ENCODE results near the gene RIPK1. TPM values are rescaled to one million over a fixed set of nuclear protein-coding genes. Genes with fewer than 3 reads are reported as not detected.

RIPK1 gene
- total RNA-seq, 1 donor from 2014 or later = 26.3 TPM

DNA sequence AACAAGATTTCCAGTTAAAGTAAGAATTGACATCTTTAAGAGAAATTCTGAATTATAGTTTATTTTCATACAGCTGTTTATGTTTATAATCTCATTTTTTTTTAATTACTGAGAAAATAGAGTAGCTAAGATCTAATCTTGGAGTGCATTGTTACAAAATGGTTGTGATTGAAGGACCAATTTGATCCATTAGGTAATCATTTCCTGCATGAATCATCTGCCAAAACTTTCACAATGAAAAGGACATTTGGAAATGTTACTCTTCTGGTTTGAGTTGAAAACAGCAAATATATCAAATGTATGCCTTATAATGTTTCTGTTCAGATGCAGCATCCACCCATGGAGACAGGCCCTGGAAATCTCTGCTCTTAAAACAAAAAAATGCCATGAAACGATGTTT, 70.0 kb downstream of the RIPK1 start:
- DNase-seq (no peak), ATAC-seq (peak in 1 of 2 donors; percentile 9)
- Histone ChIP-seq H3K4me1 (peaks cover 16% of the 10 kb centered on the region), H3K4me3 (no peak overlapping the region), H3K27me3 (ENCODE audit: low read depth) (no peaks in the 10 kb centered on the region), H3K27ac (no peak overlapping the region), H3K9me3 (no peaks in the 10 kb centered on the region), H3K36me3 (peaks cover 43% of the 10 kb centered on the region)
- intact Hi-C loops (cut with DNase I) = no loop called here
- TF ChIP-seq, protein P1, sequence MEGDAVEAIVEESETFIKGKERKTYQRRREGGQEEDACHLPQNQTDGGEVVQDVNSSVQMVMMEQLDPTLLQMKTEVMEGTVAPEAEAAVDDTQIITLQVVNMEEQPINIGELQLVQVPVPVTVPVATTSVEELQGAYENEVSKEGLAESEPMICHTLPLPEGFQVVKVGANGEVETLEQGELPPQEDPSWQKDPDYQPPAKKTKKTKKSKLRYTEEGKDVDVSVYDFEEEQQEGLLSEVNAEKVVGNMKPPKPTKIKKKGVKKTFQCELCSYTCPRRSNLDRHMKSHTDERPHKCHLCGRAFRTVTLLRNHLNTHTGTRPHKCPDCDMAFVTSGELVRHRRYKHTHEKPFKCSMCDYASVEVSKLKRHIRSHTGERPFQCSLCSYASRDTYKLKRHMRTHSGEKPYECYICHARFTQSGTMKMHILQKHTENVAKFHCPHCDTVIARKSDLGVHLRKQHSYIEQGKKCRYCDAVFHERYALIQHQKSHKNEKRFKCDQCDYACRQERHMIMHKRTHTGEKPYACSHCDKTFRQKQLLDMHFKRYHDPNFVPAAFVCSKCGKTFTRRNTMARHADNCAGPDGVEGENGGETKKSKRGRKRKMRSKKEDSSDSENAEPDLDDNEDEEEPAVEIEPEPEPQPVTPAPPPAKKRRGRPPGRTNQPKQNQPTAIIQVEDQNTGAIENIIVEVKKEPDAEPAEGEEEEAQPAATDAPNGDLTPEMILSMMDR (IDR thresholded peaks at IDR 0.05) = no peak

DNA sequence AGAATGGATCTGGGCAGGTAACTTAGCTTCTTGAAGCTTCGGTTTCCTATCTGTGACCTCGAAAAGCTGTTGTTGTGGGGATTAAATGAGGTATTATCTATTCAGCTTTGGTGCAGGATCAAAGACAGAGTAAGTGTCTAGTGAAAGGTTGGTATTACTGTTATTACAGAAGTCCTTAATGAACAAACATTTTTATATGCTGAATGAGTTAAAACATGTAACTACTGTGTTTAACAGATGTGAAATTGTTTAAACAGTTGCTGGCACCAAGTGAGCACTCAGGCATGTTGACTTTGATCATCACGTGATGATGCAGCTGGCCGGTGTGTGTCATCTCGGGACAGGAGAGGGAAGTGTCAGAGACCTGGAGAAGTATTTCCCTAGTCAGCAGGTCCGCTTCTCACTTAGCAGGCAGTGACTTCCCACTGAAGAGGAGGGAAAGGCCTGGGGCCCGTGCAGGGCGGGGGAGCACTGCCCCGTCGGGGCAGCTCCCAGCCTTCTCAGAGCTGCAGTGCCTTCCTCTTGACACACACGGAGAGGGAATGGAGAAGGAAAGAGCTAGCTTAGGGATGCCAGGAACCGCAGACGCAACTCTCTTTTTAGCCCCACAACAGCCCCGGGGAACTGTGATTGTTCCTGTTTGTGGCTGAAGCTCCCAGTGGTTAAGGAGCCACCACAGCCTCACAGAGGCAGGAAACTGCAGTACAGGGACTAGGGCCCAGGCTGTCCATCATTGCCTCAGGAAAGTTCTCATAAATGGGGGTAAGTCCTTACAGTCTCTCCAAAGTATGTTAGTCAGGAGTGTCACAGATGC, 71.0 kb downstream of the RIPK1 start:
- H3K4me3 ChIP-seq = no peak overlapping the region
- H3K27me3 ChIP-seq (ENCODE audit: low read depth) = no peaks in the 10 kb centered on the region
- TF ChIP-seq, protein P1 (IDR thresholded peaks at IDR 0.05) = no peak
- peaks cover 47% of the 10 kb centered on the region for H3K36me3 ChIP-seq
- H3K4me1 ChIP-seq = peaks cover 16% of the 10 kb centered on the region
- DNase-seq (peak; percentile 61), ATAC-seq (peak; percentile 88 to 93)
- intact Hi-C loops (cut with DNase I) = no loop called here
- H3K9me3 ChIP-seq = no peaks in the 10 kb centered on the region
- peak overlapping the region; percentile 1 for H3K27ac ChIP-seq

DNA sequence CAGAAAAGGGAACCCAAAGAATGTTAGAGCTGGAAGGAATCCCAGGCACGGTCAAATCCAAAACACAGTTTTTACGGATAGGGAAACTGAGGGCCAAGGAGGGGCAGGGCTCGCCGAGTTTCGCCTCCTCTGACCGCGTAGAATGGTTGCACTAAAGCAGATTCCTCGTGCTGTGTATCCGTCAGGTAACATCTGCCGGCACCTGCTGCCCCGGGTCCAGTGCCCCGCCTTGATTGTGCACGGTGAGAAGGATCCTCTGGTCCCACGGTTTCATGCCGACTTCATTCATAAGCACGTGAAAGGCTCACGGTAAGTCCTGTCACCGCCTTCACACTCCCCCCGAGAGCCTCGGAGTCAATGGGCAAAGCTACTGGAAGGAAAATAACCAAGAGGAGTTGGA, 71.9 kb downstream of the RIPK1 start:
- peak overlapping the region; percentile 1 for H3K27ac ChIP-seq
- intact Hi-C loops (cut with DNase I) = no loop called here
- TF ChIP-seq, protein P1 (IDR thresholded peaks at IDR 0.05) = no peak
- no peak overlapping the region for H3K4me3 ChIP-seq
- ATAC-seq = no peak
- no peaks in the 10 kb centered on the region for H3K27me3 ChIP-seq (ENCODE audit: low read depth)
- no peak for DNase-seq
- H3K4me1 ChIP-seq = peaks cover 16% of the 10 kb centered on the region
- no peaks in the 10 kb centered on the region for H3K9me3 ChIP-seq
- peaks cover 47% of the 10 kb centered on the region for H3K36me3 ChIP-seq

DNA sequence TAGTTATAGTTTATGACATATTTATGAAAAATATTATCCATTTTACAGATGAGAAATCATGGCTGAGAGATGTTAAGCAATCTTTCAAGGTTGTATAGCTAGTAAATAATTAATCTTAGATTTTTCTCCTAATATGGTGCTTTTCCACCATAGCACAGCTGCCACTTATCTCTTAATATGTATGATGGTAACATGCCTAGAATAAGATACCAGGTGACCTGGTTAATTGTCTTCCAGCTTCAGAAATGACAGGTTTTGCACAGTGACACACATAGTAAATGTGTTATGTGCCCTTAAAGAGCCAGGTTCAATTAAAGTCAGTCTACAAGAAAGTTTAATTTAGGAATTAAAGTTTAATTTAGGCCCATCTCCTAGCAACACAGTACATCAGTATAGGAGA, 74.2 kb downstream of the RIPK1 start:
- DNase-seq = no peak
- ATAC-seq = no peak
- Histone ChIP-seq H3K9me3 (no peaks in the 10 kb centered on the region), H3K27ac (no peak overlapping the region), H3K4me1 (peaks cover 16% of the 10 kb centered on the region), H3K4me3 (no peak overlapping the region), H3K36me3 (peaks cover 45% of the 10 kb centered on the region), H3K27me3 (ENCODE audit: low read depth) (no peaks in the 10 kb centered on the region)
- intact Hi-C loops (cut with DNase I) = no loop called here
- TF ChIP-seq, protein P1 (IDR thresholded peaks at IDR 0.05) = no peak

DNA sequence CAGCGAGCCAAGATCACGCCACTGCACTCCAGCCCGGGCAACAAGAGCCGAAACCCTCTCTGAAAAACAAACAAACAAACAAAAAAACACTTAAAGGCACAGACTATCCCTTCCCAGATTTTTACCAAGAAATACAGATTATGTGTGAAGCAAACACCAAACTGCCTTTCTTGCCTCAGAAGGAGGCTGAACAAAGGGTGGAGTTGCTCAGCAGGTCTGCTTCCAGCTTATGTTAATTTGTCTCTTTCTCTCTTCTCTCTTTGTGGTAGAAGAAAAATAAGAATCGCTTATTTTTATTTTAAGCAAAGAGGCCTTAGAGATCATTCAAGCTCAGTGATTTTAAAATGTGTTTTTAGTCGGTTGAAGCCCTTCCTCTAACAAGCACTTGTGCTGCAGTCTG, 74.9 kb downstream of the RIPK1 start:
- intact Hi-C loops (cut with DNase I) = no loop called here
- Histone ChIP-seq H3K27me3 (ENCODE audit: low read depth) (no peaks in the 10 kb centered on the region), H3K4me1 (peaks cover 16% of the 10 kb centered on the region), H3K9me3 (no peaks in the 10 kb centered on the region), H3K27ac (no peak overlapping the region), H3K4me3 (no peak overlapping the region), H3K36me3 (peaks cover 40% of the 10 kb centered on the region)
- DNase-seq (no peak), ATAC-seq (no peak)
- TF ChIP-seq, protein P1 (IDR thresholded peaks at IDR 0.05) = no peak
